OCI-M1 (cell line): ENCODE measurements around the gene UBE2C.
A peak's percentile ranks its signal among the peaks of the same experiment; 100 is the strongest.
"Not testable (repeated sequence)": the region's sequence is repeated elsewhere in the genome, so short reads cannot be mapped to it uniquely, and the experiment has no call there.

ENCODE experiments used
- DNase-seq: peaks from one replicate; lab custom pipeline; 2025; lab: John Stamatoyannopoulos, UW

The UBE2C gene

DNA sequence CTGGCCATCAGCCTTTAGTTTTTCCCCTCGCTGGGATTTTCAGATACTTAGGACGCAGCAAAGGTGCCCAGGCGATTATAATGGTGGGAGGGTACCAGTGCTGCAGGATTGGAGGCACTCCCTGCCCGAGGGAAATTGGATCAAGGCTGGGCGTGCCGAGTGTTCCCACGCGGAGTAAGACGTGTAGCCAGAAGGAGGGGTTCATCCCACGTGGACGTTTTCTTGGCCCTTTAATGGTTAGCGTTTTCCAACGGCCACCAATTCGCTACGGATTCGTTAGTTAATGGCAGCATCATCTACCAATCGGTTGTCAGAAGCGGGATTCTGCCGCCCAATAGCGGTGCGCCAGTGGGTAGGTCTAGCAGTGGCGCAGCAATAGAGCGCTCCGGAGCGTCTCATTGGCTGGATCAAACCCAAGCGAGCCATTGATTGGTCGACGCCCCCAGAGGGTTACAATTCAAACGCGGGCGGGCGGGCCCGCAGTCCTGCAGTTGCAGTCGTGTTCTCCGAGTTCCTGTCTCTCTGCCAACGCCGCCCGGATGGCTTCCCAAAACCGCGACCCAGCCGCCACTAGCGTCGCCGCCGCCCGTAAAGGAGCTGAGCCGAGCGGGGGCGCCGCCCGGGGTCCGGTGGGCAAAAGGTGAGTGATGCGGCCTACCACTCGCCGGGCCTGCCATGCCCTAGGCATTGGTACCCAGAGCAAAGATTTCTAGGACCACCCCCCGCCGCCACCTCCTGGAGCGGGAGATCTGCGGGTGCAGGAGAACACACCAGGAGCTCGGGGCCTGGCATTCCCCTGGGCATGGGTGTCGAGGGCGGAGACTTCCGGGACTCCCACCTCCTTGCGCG is at the start of gene UBE2C:
Gene UBE2C (plus strand): TSS at position 488 of the 849 bp plus-strand sequence. CDS start 52 bp downstream, at position 540.
- DNase-seq = peak; percentile 99

DNA sequence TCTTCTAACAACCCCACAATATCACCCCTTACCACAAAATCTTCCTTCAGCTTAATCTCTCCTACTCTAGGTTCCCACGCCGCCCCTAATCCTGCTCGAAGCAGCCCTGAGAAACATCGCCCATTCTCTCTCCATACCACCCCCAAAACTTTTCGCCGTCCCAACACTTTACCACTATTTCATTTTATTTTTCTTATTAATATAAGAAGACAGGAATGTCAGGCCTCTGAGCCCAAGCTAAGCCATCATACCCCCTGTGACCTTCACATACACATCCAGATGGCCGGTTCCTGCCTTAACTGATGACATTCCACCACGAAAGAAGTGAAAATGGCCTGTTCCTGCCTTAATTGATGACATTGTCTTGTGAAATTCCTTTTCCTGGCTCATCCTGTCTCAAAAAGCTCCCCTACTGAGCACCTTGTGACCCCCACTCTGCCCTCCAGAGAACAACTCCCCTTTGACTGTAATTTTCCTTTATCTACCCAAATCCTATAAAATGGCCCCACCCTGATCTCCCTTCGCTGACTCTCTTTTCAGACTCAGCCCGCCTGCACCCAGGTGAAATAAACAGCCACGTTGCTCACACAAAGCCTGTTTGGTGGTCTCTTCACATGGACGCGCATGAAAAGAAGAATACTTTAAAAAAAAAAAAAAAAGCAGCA is 47.7 kb upstream of the UBE2C start:
- DNase-seq = not testable (repeated sequence)

DNA sequence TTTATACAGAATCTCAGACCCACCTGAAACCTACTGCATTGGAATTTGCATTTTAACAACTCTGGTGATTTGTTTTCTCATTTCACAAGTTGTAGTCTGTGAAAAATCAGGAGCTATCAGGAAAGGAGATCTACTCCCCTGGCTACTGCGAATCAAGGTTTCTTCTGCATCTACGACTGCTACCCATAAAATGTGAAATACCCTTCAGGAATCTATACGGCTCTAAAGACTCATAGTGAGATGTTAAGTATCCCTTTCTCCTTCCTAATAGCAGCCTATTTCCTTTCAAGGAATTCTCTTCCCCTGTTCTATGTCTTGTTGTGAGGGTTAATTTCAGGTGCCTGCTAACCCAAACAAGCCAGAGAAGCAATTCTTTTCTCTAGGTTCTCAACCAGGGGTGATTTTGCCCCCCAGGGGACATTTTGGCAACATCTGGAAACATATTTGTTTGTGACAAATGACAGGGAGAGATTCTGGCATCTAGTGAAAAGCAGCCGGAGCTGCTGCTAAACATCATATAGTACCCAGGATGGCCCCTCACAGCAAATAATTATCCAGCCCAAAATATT is 47.1 kb upstream of the UBE2C start:
- no peak for DNase-seq

GRCh38 chr20:45765980-45766379 is 46.5 kb upstream of the UBE2C start:
- no peak for DNase-seq

DNA sequence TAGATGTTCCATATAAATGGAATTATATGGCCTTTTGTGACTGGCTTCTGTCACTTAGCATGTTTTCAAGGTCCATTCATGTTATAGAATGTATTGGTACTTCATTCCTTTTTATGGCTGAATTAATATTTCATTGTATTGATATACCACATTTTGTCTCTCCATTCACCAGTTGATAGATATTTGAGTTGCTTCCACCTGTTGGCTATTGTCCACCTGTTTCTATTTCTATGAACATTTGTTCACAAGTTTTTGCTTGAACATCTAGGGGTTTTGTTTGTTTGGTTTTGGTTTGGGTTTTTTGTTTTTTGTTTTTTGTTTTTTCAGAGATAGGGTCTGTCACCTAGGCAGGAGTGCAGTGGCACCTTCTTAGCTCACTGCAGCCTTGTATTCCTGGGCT is 44.0 kb upstream of the UBE2C start:
- DNase-seq = no peak

GRCh38 chr20:45771182-45771759 is 41.2 kb upstream of the UBE2C start:
- DNase-seq = peak; percentile 93

DNA sequence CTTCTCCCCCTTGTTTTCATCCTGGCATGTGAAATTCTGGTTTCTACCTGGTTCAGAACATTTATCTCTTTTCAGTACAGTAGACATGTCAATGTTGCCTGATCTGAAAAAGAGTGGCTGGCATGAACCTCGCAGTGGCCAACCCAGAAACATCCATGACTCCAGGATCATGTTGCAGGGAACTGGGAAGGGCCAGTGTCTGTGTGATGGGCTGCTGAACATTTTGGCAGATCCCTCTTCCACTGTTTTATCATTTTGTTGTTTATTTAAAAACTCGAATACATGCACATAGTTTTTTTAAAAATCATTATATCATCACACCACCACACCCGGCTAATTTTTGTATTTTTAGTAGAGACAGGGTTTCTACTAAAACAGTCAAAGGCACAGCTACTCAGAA is 39.8 kb upstream of the UBE2C start:
- DNase-seq = no peak

- DNase-seq = no peak
These were observed 37.5 kb upstream of the UBE2C start for GRCh38 chr20:45774945-45775344.

- DNase-seq = no peak
These were observed 37.0 kb upstream of the UBE2C start for GRCh38 chr20:45775411-45775810.

DNA sequence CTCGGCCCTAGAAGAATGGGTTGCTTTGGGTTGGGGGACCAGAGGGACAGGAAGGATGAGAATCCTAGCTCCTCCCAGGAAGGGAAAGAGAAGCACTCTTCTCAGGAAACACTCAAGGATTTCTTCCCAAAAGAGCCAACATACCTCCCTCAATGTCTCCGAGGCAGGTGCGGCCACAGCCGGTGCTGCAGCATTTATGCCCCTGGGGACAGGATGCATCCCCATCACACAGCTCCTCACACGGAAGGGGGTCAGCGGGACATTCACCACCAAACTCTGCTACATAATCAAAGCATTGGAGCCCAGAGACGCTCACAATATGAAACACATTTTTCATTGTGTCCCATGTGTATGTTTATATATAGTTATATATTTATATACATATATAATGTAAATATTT is 35.5 kb upstream of the UBE2C start:
- DNase-seq = no peak

DNA sequence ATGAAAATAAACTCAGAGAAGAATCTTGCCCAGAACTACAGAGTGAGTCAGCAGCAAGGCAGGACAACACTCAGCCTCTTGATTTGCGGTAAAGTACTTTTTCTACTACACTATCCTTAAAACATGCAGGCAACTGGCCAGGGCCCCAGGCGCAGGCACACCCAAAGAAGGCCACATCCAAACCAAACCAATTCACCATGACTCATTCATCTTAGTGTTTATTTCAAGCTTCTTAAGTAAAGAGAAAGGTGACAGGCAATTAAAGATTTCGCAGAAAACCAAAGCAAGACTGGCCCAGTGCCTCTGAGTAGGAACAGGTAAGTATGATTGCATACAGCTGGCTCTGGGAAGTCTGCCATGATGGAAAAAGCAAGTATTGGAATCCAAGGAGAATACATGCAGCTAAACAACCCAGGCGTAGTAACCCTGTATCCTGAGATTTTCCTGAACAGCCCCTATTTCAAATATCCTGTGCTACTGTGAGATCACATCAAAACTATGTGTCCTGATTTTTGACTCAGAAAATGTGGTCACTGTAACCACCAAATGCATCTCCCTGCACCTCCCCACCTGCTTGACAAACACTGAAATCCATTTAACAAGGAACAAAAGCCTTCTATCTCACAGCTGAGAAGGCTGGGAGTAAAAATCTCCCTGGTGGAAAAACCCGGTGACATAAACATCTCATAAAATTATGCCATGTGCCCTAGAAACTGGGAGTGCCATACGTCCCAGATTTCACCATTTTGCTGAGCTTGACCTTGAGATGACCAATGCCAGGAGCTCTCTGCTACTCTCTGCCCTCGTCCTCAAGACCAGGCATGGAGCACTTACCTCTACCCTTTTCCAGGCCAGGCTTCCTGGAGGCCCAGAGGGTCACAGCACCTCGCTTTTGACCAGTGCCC is 33.2 kb upstream of the UBE2C start:
- peak; percentile 70 for DNase-seq

- no peak for DNase-seq
These were observed 32.3 kb upstream of the UBE2C start for GRCh38 chr20:45780159-45780558.

GRCh38 chr20:45781391-45781931 is 31.0 kb upstream of the UBE2C start:
- DNase-seq = peak; percentile 44

DNA sequence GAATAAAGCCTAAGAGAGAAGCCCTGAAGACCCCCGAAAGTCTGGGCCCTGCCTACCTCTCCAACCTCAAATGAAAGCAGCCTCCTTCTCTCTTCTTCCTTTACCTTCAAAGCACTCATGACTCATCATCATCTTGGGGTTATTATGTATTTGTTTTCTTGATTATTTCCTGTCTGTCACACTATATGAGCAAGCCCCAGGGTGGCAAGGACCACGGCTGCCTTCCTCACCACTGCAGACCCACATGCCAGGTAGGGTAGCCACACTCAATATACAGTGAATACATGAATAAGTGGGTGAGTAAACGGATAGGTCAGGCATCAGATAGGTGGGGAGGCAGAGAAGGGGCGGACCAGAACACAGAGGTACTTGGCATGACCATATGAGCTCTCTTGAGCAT is 29.6 kb upstream of the UBE2C start:
- no peak for DNase-seq

- no peak for DNase-seq
These were observed 28.7 kb upstream of the UBE2C start for GRCh38 chr20:45783656-45784294.

DNA sequence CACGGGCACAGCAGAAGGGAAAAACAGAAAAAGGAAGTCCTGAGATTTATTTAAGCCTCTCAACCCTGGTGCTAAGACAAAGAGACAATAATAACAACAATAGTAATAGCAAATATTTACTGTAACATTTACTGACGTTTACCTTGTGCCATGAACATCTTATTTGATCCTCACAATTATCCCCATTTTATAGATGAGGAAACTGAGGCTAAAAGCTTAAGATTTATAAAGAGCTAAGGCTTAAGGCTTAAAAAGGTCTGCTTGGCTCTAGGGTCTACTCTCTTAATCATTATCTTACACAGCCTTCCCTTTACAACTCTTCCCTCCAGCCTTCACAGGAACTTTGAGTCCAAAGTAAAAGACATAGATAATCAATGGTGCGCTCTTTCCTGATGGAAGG is 24.1 kb upstream of the UBE2C start:
- DNase-seq = no peak

DNA sequence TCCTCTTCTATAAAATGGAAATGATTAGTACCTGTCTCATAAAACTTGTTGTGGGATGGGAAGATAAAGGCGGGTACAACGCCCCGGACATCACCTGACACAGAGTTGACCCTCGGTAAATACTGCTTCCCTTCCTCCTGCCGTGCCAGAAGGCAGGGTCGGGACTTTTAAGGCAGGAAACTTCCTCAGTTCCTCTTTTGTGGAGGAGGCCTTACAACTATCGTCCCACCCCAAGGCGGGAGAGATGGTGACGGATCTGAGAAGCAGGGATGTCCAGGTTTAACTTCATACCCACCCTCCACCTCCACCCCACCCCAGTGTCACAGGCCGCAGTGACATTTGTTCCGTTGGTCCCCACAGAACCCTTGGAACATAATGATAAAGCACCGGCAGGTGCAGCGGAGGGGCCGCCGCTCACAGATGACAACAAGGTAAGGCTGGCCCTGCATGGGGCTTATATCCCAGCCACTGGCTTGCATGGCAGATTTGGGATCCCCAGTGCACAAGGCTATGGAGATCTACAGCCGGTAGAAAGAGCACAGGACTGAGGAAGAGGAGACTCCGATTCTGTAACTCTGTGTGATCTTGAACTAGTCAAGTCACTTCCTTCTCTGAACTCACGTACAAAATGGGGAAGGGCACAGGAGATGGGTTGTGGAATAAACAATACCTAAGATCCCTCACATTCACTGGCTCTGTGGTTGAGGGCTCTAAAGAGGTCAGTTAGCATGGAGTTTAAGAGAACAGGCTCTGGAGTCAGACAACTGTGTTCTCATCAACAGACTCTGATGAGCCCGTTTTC is 19.9 kb upstream of the UBE2C start:
- DNase-seq = peak; percentile 66

DNA sequence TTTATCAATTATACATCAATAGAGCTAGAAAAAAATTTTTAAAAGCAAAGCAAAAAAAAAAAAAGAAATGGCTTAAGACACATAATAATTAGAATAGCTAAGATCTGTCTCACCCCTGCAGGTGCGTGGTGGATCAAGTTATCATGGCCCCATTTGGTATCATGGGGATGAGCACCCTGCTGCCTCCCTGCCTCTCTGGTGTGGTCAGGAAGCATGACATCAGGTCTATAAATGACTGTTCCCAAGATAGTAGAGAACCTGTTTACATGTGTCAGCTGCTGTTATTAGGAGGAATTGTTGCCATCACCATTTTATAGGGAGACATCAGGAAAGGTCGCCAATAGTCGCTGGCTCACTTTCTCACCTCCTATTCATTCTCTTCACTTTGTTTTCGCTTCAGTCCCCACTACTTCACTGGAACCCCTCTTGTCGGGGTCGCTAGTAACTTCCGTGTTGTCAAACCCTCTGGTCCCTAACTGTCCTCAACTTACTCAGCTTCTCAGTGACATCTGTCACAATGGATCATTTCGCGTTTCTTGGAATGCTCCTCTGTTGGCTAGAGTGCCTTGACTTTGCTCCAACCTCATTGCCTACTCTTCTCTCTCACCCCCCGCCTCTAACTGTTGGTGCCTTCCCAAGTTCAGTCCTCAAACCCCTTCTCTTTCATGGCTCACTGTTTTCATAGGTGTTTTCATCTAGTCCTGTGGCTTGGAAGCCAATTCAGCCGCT is 15.9 kb upstream of the UBE2C start:
- DNase-seq = no peak

GRCh38 chr20:45797510-45797909 is 14.9 kb upstream of the UBE2C start:
- not testable (repeated sequence) for DNase-seq
